HS-27A (cell line): ENCODE measurements around the gene SLC29A4.

ENCODE experiments used
- DNase-seq: peaks from one replicate; pipeline ENCODE4 v3.0.0-alpha.2; 2012; ENCODE audit warnings: low read depth, missing footprints

The SLC29A4 gene

DNA sequence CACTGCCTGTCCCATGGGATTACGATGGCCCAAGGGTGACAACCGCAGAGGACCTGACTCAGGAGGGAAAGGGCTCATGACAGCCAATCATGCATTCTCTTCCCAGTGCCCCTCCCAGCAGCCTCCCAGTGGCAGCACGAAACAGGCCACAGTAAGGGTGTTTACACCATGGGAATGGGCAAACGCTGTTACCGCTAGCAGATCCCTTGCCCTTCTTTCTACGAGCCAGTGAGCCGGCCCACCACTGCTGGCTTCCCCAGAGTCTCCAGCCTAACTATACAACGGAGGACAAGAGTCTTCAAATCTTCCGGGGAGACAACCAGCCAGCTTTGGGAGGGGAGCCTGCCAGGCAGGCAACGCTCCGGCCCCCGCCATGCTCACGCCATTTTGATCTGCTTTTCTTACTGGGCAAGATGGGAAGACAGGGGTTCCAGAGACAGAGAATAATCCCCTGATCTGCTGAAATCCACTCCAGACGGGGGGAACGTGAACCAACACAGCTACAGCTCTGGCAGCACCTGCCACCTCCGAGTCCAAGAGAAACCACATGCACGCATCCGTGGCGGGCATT is 69.8 kb downstream of the SLC29A4 start:
- DNase-seq, result no peak

DNA sequence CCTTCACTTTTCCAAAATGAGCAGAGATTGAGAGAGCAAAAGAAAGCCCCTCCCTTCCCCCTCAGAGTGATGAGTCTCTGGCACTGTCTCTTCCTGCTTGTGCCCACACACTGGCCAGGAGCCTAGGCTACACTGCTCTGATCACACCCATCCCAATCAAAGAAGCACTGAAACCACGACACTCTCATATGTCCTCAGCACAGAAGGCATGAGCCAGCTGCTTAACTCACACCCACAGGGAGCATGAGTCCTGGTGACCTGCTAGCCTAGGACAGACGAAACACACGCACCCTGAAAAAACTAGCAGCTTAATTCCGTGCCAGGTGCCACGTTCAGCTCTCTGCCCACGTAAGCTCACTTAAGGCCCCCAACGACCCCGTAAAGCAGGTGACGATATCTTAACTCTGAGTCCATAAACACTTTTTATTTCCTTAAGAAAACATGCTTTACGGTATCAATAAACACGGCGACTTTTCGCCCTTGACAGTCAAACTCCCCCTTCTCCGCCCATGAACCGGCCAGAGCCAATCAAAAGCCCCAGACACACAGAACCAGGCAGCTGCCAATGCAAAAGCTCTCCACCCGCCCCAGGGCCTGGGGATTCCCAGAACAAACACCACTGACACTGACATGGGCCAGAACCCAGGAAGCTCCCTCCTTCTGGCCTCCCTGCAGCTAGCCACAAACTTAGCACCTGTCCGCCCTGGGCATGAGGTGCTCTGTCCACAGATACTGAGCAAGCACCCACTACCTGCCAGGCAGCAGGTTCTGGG is 71.9 kb downstream of the SLC29A4 start:
- DNase-seq, result no peak
